ENCODE results near the gene PRELID1.

GRCh38 chr5:177304392-177305119, 957 bp downstream of the PRELID1 start:
- TF ChIP-seq POLR2A (IDR thresholded peaks at IDR 0.05; ENCODE audit: extremely low read depth, insufficient read length) (no peak), CTCF (IDR thresholded peaks at IDR 0.05; ENCODE audit: low read depth, low read length) (no peak), MYC (IDR thresholded peaks at IDR 0.05; ENCODE audit: low read depth, low read length) (no peak), MAX (IDR thresholded peaks at IDR 0.05; ENCODE audit: low read depth, low read length) (no peak)
